Loucy (cell line): ENCODE data around the gene MEF2A.

Experiments
- H2AFZ ChIP-seq: fragments of 200-600 bp; sonication (generic); 2 replicates; pipeline ENCODE4 v1.6.0; 2016; ENCODE audit warnings: antibody characterized with exemption, mild to moderate bottlenecking, low read length, moderate library complexity
- H3F3A ChIP-seq: fragments of 200-600 bp; 2 replicates; pipeline ENCODE4 v1.6.0; 2016; ENCODE audit warnings: antibody characterized with exemption, low read depth, mild to moderate bottlenecking
- H3K27me3 ChIP-seq: fragments of 200-600 bp; sonication (generic); 2 replicates; pipeline ENCODE4 v1.6.1; 2014; ENCODE audit warnings: low read length, mild to moderate bottlenecking; ENCODE audit not compliant: insufficient read depth, poor library complexity, severe bottlenecking
- H3K36me3 ChIP-seq: fragments of 200-600 bp; sonication (generic); 2 replicates; pipeline ENCODE4 v1.6.1; 2016; ENCODE audit warnings: low read length; ENCODE audit not compliant: insufficient read depth
- H3K4me1 ChIP-seq: fragments of 200-600 bp; sonication (generic); 2 replicates; pipeline ENCODE4 v1.5.1; 2014; ENCODE audit warnings: low read length, mild to moderate bottlenecking; ENCODE audit not compliant: insufficient read depth, poor library complexity, severe bottlenecking
- H3K4me2 ChIP-seq: fragments of 200-600 bp; sonication (generic); 2 replicates; pipeline ENCODE4 v1.6.0; 2014; ENCODE audit warnings: antibody characterized with exemption, low read length, low read depth, mild to moderate bottlenecking; ENCODE audit not compliant: poor library complexity, severe bottlenecking
- H3K4me3 ChIP-seq: fragments of 200-600 bp; sonication (generic); 2 replicates; pipeline ENCODE4 v1.5.1; 2014; ENCODE audit warnings: low read length, mild to moderate bottlenecking, mixed read lengths; ENCODE audit not compliant: poor library complexity, severe bottlenecking
- H3K79me2 ChIP-seq: fragments of 200-600 bp; sonication (generic); 2 replicates; pipeline ENCODE4 v1.6.1; 2014; ENCODE audit warnings: low read length; ENCODE audit not compliant: insufficient read depth
- H3K9ac ChIP-seq: fragments of 200-600 bp; sonication (generic); 2 replicates; pipeline ENCODE4 v1.6.0; 2014; ENCODE audit warnings: mild to moderate bottlenecking, low read depth, low read length, moderate library complexity; ENCODE audit not compliant: poor library complexity, severe bottlenecking
- H3K9me2 ChIP-seq: fragments of 200-600 bp; sonication (generic); replicated peaks from 2 replicates; pipeline ENCODE4 v1.6.1; 2016; ENCODE audit warnings: low read depth, low read length, mixed read lengths
- H3K9me3 ChIP-seq: fragments of 200-600 bp; sonication (generic); 2 replicates; pipeline ENCODE4 v1.6.1; 2014; ENCODE audit warnings: mild to moderate bottlenecking, antibody characterized with exemption, low read length, low read depth; ENCODE audit not compliant: insufficient read depth
- H4K20me1 ChIP-seq: fragments of 200-600 bp; sonication (generic); 2 replicates; pipeline ENCODE4 v1.6.0; 2014; ENCODE audit warnings: antibody characterized with exemption, low read length, mild to moderate bottlenecking; ENCODE audit not compliant: insufficient read depth, poor library complexity, severe bottlenecking
- CTCF ChIP-seq: fragments of 200-600 bp; sonication (generic); conservative IDR thresholded peaks from 2 replicates; pipeline ENCODE4 v1.5.1; 2014; ENCODE audit warnings: mild to moderate bottlenecking, antibody characterized with exemption, low read length
- EZH2phosphoT487 ChIP-seq: fragments of 200-600 bp; IDR thresholded peaks from 2 replicates; pipeline ENCODE4 v1.6.1; 2018; ENCODE audit warnings: antibody characterized with exemption, mild to moderate bottlenecking, moderate library complexity, borderline replicate concordance

MEF2A gene

GRCh38 chr15:99565049-99565298, 810 bp upstream of the MEF2A start:
- Histone ChIP-seq H3K9me2 (no peaks in the 10 kb centered on the region), H4K20me1 (peaks cover 31% of the 10 kb centered on the region), H3K4me1 (peaks cover 50% of the 10 kb centered on the region), H3K27me3 (no peaks in the 10 kb centered on the region), H3K36me3 (no peaks in the 10 kb centered on the region), H2AFZ (no peak overlapping the region; the same call in 1 of the 2 replicates), H3K79me2 (peaks cover 34% of the 10 kb centered on the region), H3K9ac (peak overlapping the region; percentile 58), H3K4me3 (peak overlapping the region; percentile 100), H3K9me3 (no peaks in the 10 kb centered on the region), H3K4me2 (peak overlapping the region; percentile 61), H3F3A (no peaks in the 10 kb centered on the region; the same call in 1 of the 2 replicates)
- TF ChIP-seq EZH2phosphoT487 (no peak), CTCF (no peak)

- TF ChIP-seq EZH2phosphoT487 (no peak), CTCF (no peak)
- Histone ChIP-seq H3K36me3 (no peaks in the 10 kb centered on the region), H4K20me1 (peaks cover 40% of the 10 kb centered on the region), H3K4me3 (peak overlapping the region; percentile 100), H2AFZ (peak overlapping the region; percentile 99), H3K9ac (peak overlapping the region; percentile 94), H3F3A (no peaks in the 10 kb centered on the region; the same call in 1 of the 2 replicates), H3K27me3 (no peaks in the 10 kb centered on the region), H3K79me2 (peaks cover 47% of the 10 kb centered on the region), H3K9me3 (no peaks in the 10 kb centered on the region), H3K4me1 (peaks cover 50% of the 10 kb centered on the region), H3K4me2 (peak overlapping the region; percentile 76), H3K9me2 (no peaks in the 10 kb centered on the region)
These were observed 543 bp downstream of the MEF2A start for GRCh38 chr15:99566157-99566897.

- Histone ChIP-seq H2AFZ (no peak overlapping the region), H3K4me2 (peak overlapping the region; percentile 76), H3K4me3 (peak overlapping the region; percentile 100), H3F3A (no peaks in the 10 kb centered on the region; the same call in 1 of the 2 replicates), H3K79me2 (peaks cover 72% of the 10 kb centered on the region), H3K4me1 (peaks cover 43% of the 10 kb centered on the region), H3K9me3 (no peaks in the 10 kb centered on the region), H3K9ac (peak overlapping the region; percentile 94), H3K36me3 (no peaks in the 10 kb centered on the region), H3K27me3 (no peaks in the 10 kb centered on the region), H3K9me2 (no peaks in the 10 kb centered on the region), H4K20me1 (peaks cover 50% of the 10 kb centered on the region)
- no peak for TF ChIP-seq CTCF
- TF ChIP-seq EZH2phosphoT487 = no peak
These were observed 3.0 kb downstream of the MEF2A start for GRCh38 chr15:99568625-99569352.
